Uterus (tissue), 4 donors: ENCODE measurements around the gene CLCN5. TPM values are rescaled to one million over a fixed set of nuclear protein-coding genes. Genes with fewer than 3 reads are reported as not detected.

Experiments used
- DNase-seq, 2 donors: peaks; one replicate each; pipeline ENCODE4 v3.0.0-alpha.2; 2019 to 2020
- H3K27ac ChIP-seq, 2 donors: fragments of 200-600 bp; sonication (generic); 1 replicate in 1 of 2; 2 replicates in 1 of 2; pipeline ENCODE4 v1.5.1; 2016 to 2018
- H3K27me3 ChIP-seq, 2 donors: fragments of 200-600 bp; sonication (generic); one replicate each; pipeline ENCODE4 v1.5.1; 2018 to 2019; ENCODE audit warnings: control low read depth in 1 of 2
- H3K36me3 ChIP-seq, 2 donors: fragments of 200-600 bp; sonication (generic); one replicate each; pipeline ENCODE4 v1.5.1; 2019; ENCODE audit warnings: control low read depth in 1 of 2
- H3K4me1 ChIP-seq, 2 donors: fragments of 200-600 bp; sonication (generic); one replicate each; pipeline ENCODE4 v1.5.1; 2018 to 2019; ENCODE audit warnings: control low read depth in 1 of 2
- H3K4me3 ChIP-seq, 2 donors: fragments of 200-600 bp; sonication (generic); 1 replicate in 1 of 2; 2 replicates in 1 of 2; pipeline ENCODE4 v1.5.1; 2018 to 2019; ENCODE audit warnings: mild to moderate bottlenecking in 1 of 2
- H3K9me3 ChIP-seq, 2 donors: fragments of 200-600 bp; sonication (generic); one replicate each; pipeline ENCODE4 v1.5.1; 2019; ENCODE audit warnings: control low read depth in 1 of 2
- CTCF ChIP-seq, 4 experiments: fragments of 200-600 bp in 2 of 4; fragments of 450-650 bp in 2 of 4; sonication (generic) in 2 of 4; IDR thresholded peaks; one replicate each; pipeline ENCODE4 v1.5.1; 2016 to 2019; ENCODE audit warnings: antibody characterized with exemption in 4 of 4, mild to moderate bottlenecking in 2 of 4, moderate library complexity in 1 of 4
- POLR2A ChIP-seq, 2 donors: fragments of 450-650 bp; IDR thresholded peaks; one replicate each; pipeline ENCODE4 v1.6.1; 2016; ENCODE audit warnings: antibody characterized with exemption in 2 of 2, mild to moderate bottlenecking in 1 of 2, moderate library complexity in 1 of 2
- intact Hi-C: fragments of 100-400 bp; cut with DNase I; formaldehyde crosslinking; loops from one replicate; pipeline ENCODE4 v1.15.1; 2023; ENCODE audit warnings: low total_unique reads
- total RNA-seq, 4 donors: library from RNA; depleted of rRNA in 3 of 4; stranded (reverse); fragments of >200 nt in 3 of 4; gene quantifications; one replicate each; pipeline versions ENCODE4 v1.1.0 to v1.2.4, GENCODE V29; 2014 to 2023
- donor health status: DM: yes; HTN: yes; CAD: no.

CLCN5 gene
- total RNA-seq, 4 donors from 2014 or later: 6.4 to 81.2 (median 11.0) TPM

- no peaks in the 10 kb centered on the region for H3K36me3 ChIP-seq
- no peaks in the 10 kb centered on the region for H3K27me3 ChIP-seq
- H3K4me1 ChIP-seq: no peaks in the 10 kb centered on the region
- H3K27ac ChIP-seq: no peak overlapping the region
- H3K4me3 ChIP-seq: no peak overlapping the region
- no peaks in the 10 kb centered on the region for H3K9me3 ChIP-seq
- no peak for DNase-seq
- intact Hi-C loops: no loop called here
- no peak for TF ChIP-seq CTCF (IDR thresholded peaks at IDR 0.05)
- TF ChIP-seq POLR2A (IDR thresholded peaks at IDR 0.05): no peak
These were observed 144.0 kb downstream of the CLCN5 start for GRCh38 chrX:50066318-50066937.

GRCh38 chrX:50067435-50068284, 145.3 kb downstream of the CLCN5 start:
- no peaks in the 10 kb centered on the region for H3K36me3 ChIP-seq
- H3K27ac ChIP-seq: no peak overlapping the region
- intact Hi-C loops: no loop called here
- DNase-seq: peak in 1 of 2 donors; percentile 15
- H3K27me3 ChIP-seq: no peaks in the 10 kb centered on the region
- H3K9me3 ChIP-seq: no peaks in the 10 kb centered on the region
- no peaks in the 10 kb centered on the region for H3K4me1 ChIP-seq
- TF ChIP-seq POLR2A (IDR thresholded peaks at IDR 0.05) (no peak), CTCF (IDR thresholded peaks at IDR 0.05) (no peak)
- no peak overlapping the region for H3K4me3 ChIP-seq

- no peaks in the 10 kb centered on the region for H3K9me3 ChIP-seq
- TF ChIP-seq CTCF (IDR thresholded peaks at IDR 0.05) (no peak), POLR2A (IDR thresholded peaks at IDR 0.05) (no peak)
- no peaks in the 10 kb centered on the region for H3K27me3 ChIP-seq
- no peak overlapping the region for H3K27ac ChIP-seq
- no peaks in the 10 kb centered on the region for H3K36me3 ChIP-seq
- intact Hi-C loops: no loop called here
- H3K4me1 ChIP-seq: no peaks in the 10 kb centered on the region
- no peak overlapping the region for H3K4me3 ChIP-seq
- no peak for DNase-seq
These were observed 145.8 kb downstream of the CLCN5 start for GRCh38 chrX:50068285-50068563.

- no peak overlapping the region for H3K27ac ChIP-seq
- H3K4me1 ChIP-seq: no peaks in the 10 kb centered on the region
- no peaks in the 10 kb centered on the region for H3K27me3 ChIP-seq
- no peak for DNase-seq
- H3K36me3 ChIP-seq: no peaks in the 10 kb centered on the region
- no peak overlapping the region for H3K4me3 ChIP-seq
- intact Hi-C loops: no loop called here
- no peaks in the 10 kb centered on the region for H3K9me3 ChIP-seq
- TF ChIP-seq CTCF (IDR thresholded peaks at IDR 0.05) (no peak), POLR2A (IDR thresholded peaks at IDR 0.05) (no peak)
These were observed 146.5 kb downstream of the CLCN5 start for GRCh38 chrX:50068893-50069292.

GRCh38 chrX:50071494-50071893, 149.1 kb downstream of the CLCN5 start:
- intact Hi-C loops: no loop called here
- Histone ChIP-seq H3K36me3 (no peaks in the 10 kb centered on the region), H3K27ac (no peak overlapping the region), H3K4me3 (no peak overlapping the region), H3K4me1 (no peaks in the 10 kb centered on the region), H3K27me3 (no peaks in the 10 kb centered on the region), H3K9me3 (no peaks in the 10 kb centered on the region)
- DNase-seq: no peak
- no peak for TF ChIP-seq CTCF (IDR thresholded peaks at IDR 0.05)
- TF ChIP-seq POLR2A (IDR thresholded peaks at IDR 0.05): no peak
